Measurements from ENCODE around the gene FAM83B. TPM values are rescaled to one million over a fixed set of nuclear protein-coding genes. Genes with fewer than 3 reads are reported as not detected.

The FAM83B gene
- total RNA-seq, 1 donor from 2014 or later = not detected

GRCh38 chr6:54899986-54900385, 53.4 kb downstream of the FAM83B start:
- DNase-seq = no peak
- no peaks in the 10 kb centered on the region for H3K27me3 Mint-ChIP-seq (ENCODE audit: unreplicated experiment)
- H3K4me1 Mint-ChIP-seq (ENCODE audit: low read depth, unreplicated experiment) = peaks cover 10% of the 10 kb centered on the region
- TF ChIP-seq, protein P1, sequence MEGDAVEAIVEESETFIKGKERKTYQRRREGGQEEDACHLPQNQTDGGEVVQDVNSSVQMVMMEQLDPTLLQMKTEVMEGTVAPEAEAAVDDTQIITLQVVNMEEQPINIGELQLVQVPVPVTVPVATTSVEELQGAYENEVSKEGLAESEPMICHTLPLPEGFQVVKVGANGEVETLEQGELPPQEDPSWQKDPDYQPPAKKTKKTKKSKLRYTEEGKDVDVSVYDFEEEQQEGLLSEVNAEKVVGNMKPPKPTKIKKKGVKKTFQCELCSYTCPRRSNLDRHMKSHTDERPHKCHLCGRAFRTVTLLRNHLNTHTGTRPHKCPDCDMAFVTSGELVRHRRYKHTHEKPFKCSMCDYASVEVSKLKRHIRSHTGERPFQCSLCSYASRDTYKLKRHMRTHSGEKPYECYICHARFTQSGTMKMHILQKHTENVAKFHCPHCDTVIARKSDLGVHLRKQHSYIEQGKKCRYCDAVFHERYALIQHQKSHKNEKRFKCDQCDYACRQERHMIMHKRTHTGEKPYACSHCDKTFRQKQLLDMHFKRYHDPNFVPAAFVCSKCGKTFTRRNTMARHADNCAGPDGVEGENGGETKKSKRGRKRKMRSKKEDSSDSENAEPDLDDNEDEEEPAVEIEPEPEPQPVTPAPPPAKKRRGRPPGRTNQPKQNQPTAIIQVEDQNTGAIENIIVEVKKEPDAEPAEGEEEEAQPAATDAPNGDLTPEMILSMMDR (IDR thresholded peaks at IDR 0.05; ENCODE audit: partially characterized antibody, unreplicated experiment) = no peak
- no peaks in the 10 kb centered on the region for H3K36me3 Mint-ChIP-seq (ENCODE audit: unreplicated experiment)
- H3K4me3 Mint-ChIP-seq (ENCODE audit: unreplicated experiment) = no peak overlapping the region
- H3K9me3 Mint-ChIP-seq (ENCODE audit: unreplicated experiment) = no peaks in the 10 kb centered on the region
- no peak overlapping the region for H3K27ac Mint-ChIP-seq (ENCODE audit: unreplicated experiment)

- Mint-ChIP-seq H3K27ac (ENCODE audit: unreplicated experiment) (no peak overlapping the region), H3K4me3 (ENCODE audit: unreplicated experiment) (no peak overlapping the region), H3K27me3 (ENCODE audit: unreplicated experiment) (no peaks in the 10 kb centered on the region), H3K9me3 (ENCODE audit: unreplicated experiment) (no peaks in the 10 kb centered on the region), H3K36me3 (ENCODE audit: unreplicated experiment) (no peaks in the 10 kb centered on the region), H3K4me1 (ENCODE audit: low read depth, unreplicated experiment) (peaks cover 10% of the 10 kb centered on the region)
- TF ChIP-seq, protein P1 (IDR thresholded peaks at IDR 0.05; ENCODE audit: partially characterized antibody, unreplicated experiment) = no peak
- no peak for DNase-seq
Measured at GRCh38 chr6:54900666-54901065, 54.1 kb downstream of the FAM83B start.

DNA sequence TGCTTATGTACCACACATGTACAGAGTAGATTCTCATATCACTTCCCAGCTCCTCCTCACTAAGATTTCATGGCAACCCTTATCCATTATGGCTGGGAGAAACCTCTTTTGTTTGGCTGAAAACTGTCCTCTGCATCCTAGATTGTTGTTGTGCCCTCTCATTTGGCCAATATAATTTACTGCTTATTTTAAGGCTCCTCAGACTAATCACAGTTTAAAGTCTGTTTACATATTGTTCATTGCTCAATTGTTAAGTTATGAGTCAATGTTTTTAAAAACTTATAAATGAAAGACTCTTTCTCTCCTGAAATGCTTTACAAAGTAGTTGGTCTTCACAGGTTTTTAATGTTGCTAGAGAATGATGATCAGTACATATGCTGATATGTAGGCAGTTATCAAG, 57.3 kb downstream of the FAM83B start:
- no peaks in the 10 kb centered on the region for H3K27me3 Mint-ChIP-seq (ENCODE audit: unreplicated experiment)
- DNase-seq = no peak
- no peaks in the 10 kb centered on the region for H3K9me3 Mint-ChIP-seq (ENCODE audit: unreplicated experiment)
- no peaks in the 10 kb centered on the region for H3K36me3 Mint-ChIP-seq (ENCODE audit: unreplicated experiment)
- no peak overlapping the region for H3K4me3 Mint-ChIP-seq (ENCODE audit: unreplicated experiment)
- H3K27ac Mint-ChIP-seq (ENCODE audit: unreplicated experiment) = no peak overlapping the region
- TF ChIP-seq, protein P1 (IDR thresholded peaks at IDR 0.05; ENCODE audit: partially characterized antibody, unreplicated experiment) = no peak
- peaks cover 6% of the 10 kb centered on the region for H3K4me1 Mint-ChIP-seq (ENCODE audit: low read depth, unreplicated experiment)

GRCh38 chr6:54907355-54907754, 60.8 kb downstream of the FAM83B start:
- no peaks in the 10 kb centered on the region for H3K36me3 Mint-ChIP-seq (ENCODE audit: unreplicated experiment)
- H3K27ac Mint-ChIP-seq (ENCODE audit: unreplicated experiment) = no peak overlapping the region
- no peak for DNase-seq
- H3K9me3 Mint-ChIP-seq (ENCODE audit: unreplicated experiment) = no peaks in the 10 kb centered on the region
- H3K4me3 Mint-ChIP-seq (ENCODE audit: unreplicated experiment) = no peak overlapping the region
- H3K4me1 Mint-ChIP-seq (ENCODE audit: low read depth, unreplicated experiment) = peaks cover 3% of the 10 kb centered on the region
- TF ChIP-seq, protein P1 (IDR thresholded peaks at IDR 0.05; ENCODE audit: partially characterized antibody, unreplicated experiment) = no peak
- no peaks in the 10 kb centered on the region for H3K27me3 Mint-ChIP-seq (ENCODE audit: unreplicated experiment)

DNA sequence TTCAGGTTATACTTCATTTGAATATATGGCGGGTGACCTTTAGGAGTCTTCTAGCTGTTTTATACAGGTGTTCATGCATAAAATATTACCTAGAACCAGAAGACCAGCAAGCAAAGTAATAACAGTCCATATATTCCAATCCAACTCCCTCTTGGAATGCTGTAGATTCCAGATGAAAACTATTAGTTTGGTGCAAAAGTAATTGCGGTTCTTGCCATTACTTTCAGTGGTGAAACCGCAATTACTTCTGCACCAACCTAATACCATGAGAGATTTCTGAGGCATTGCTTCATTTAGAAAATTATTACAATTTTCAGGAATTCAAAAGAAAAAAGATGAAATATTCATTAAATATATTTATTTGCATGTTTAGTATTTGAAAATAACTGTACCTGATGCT, 62.6 kb downstream of the FAM83B start:
- Mint-ChIP-seq H3K27me3 (ENCODE audit: unreplicated experiment) (no peaks in the 10 kb centered on the region), H3K4me1 (ENCODE audit: low read depth, unreplicated experiment) (peaks cover 3% of the 10 kb centered on the region), H3K27ac (ENCODE audit: unreplicated experiment) (no peak overlapping the region), H3K36me3 (ENCODE audit: unreplicated experiment) (no peaks in the 10 kb centered on the region), H3K9me3 (ENCODE audit: unreplicated experiment) (no peaks in the 10 kb centered on the region), H3K4me3 (ENCODE audit: unreplicated experiment) (no peak overlapping the region)
- DNase-seq = no peak
- TF ChIP-seq, protein P1 (IDR thresholded peaks at IDR 0.05; ENCODE audit: partially characterized antibody, unreplicated experiment) = no peak
